Mucosa of descending colon (tissue), 3 donors: Measurements from ENCODE around the gene SYNPO. TPM values are rescaled to one million over a fixed set of nuclear protein-coding genes. Genes with fewer than 3 reads are reported as not detected.

Source experiments
- ATAC-seq: fragments of 200-7000 bp; cut with Tn5 transposase; one replicate; pipeline ENCODE4 v1.9.1; 2020; ENCODE audit warnings: mild to moderate bottlenecking, moderate library complexity
- DNase-seq, 3 donors: peaks; one replicate each; pipeline ENCODE4 v3.0.0-alpha.2; 2020
- H3K36me3 ChIP-seq: fragments of 200-600 bp; one replicate; pipeline ENCODE4 v1.8.0; 2021; ENCODE audit warnings: low read depth, mild to moderate bottlenecking
- H3K4me1 ChIP-seq: fragments of 200-600 bp; one replicate; pipeline ENCODE4 v1.8.0; 2021; ENCODE audit warnings: low read depth, mild to moderate bottlenecking
- H3K4me3 ChIP-seq: fragments of 200-600 bp; one replicate; pipeline ENCODE4 v1.8.0; 2021; ENCODE audit warnings: mild to moderate bottlenecking
- H3K9me3 ChIP-seq: fragments of 200-600 bp; one replicate; pipeline ENCODE4 v1.8.0; 2021; ENCODE audit warnings: mild to moderate bottlenecking
- CTCF ChIP-seq: fragments of 200-600 bp; IDR thresholded peaks from one replicate; pipeline ENCODE4 v1.8.0; 2022; ENCODE audit warnings: antibody characterized with exemption, mild to moderate bottlenecking
- intact Hi-C, 2 donors: fragments of 100-400 bp; cut with DNase I in 1 of 2; cut with micrococcal nuclease in 1 of 2; formaldehyde crosslinking; loops; one replicate each; pipeline versions ENCODE4 v1.11.0 to v1.11.1; 2022; cut with DNase I, micrococcal nuclease
- total RNA-seq, 3 donors: library from RNA; stranded (reverse); fragmentation: NEBNext Ultra II Directional in 2 of 3; extraction: Animal tissue kit (Norgen Biotek cat#: 25700) in 2 of 3; gene quantifications; one replicate each; pipeline versions ENCODE4 v1.2.1 to v1.2.4, GENCODE V29; 2021 to 2023
- donor health status: DM: no; HTN: no; CAD: no; lungs with moderate emphysema.
- donor health status: DM: no; HTN: no; CAD: no.
- donor health status: DM: no; HTN: yes; CAD: no.

SYNPO gene
- total RNA-seq, 3 donors from 2014 or later: 62.9 to 73.6 (median 63.9) TPM

GRCh38 chr5:150645070-150645700, 4.7 kb downstream of the SYNPO start:
- H3K36me3 ChIP-seq: no peaks in the 10 kb centered on the region
- TF ChIP-seq CTCF: no peak
- peak in 1 of 3 donors; percentile 41 for DNase-seq
- H3K9me3 ChIP-seq: no peaks in the 10 kb centered on the region
- intact Hi-C loops: no loop called here
- H3K4me1 ChIP-seq: peaks cover 7% of the 10 kb centered on the region
- ATAC-seq: no peak
- no peak overlapping the region for H3K4me3 ChIP-seq

DNA sequence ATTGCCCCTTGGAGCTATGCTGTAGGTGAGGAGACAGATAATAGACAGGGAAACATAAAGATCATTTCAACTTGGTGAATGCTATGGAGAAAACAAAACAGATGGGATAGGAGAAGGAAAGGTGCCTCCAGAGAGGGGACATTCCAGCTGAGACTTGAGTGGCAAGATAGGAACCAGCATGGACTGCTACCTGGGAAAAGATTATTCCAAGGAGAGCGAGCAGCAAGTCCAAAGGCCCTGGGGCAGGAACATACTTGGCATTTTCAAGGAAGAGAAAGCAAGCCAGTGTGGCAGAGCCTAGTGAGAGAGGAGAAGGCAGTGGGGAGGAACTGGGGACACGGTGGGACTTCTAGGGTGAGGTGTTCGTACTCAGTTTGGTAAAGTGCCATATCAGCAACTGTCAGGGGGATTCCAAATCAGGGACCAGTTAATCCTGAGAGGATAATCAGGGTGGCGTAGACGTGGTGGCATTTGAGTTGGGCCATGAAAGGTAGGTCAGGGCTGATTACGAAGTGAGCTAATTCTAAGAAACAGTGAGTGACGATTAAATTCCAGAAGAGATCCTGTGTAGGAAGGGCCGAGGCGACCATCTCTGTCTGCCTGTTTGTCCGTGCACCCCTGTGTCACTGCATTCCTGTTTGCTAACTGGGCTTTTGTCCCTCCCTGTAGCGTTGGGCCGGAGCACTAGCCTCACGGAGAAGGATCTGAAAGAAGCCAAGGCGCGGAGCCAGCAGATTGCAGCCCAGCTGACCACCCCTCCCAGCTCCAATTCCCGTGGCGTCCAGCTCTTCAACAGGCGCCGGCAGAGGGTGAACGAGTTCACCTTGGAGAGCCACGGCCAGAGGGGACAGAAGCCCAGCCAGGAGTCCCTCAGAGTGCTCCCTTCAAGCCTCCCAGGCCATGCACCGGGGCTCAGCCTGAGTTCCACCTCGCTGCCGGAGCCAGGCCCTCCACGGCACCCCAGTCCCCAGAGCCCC, 7.1 kb downstream of the SYNPO start:
- ATAC-seq: no peak
- no peak for TF ChIP-seq CTCF

GRCh38 chr5:150648294-150649107, 8.0 kb downstream of the SYNPO start:
- no peak overlapping the region for H3K4me3 ChIP-seq
- DNase-seq (no peak), ATAC-seq (no peak)
- no peaks in the 10 kb centered on the region for H3K36me3 ChIP-seq
- no peaks in the 10 kb centered on the region for H3K9me3 ChIP-seq
- intact Hi-C loops: no loop called here
- no peaks in the 10 kb centered on the region for H3K4me1 ChIP-seq
- TF ChIP-seq CTCF: no peak

More for the DNA sequence above, 7.1 kb downstream of the SYNPO start:
- H3K36me3 ChIP-seq: no peaks in the 10 kb centered on the region
- no peak overlapping the region for H3K4me3 ChIP-seq
- DNase-seq: peak in 1 of 3 donors; percentile 31
- H3K4me1 ChIP-seq: peaks cover 6% of the 10 kb centered on the region
- H3K9me3 ChIP-seq: no peaks in the 10 kb centered on the region
- intact Hi-C loops: no loop called here

GRCh38 chr5:150649108-150650020, 8.9 kb downstream of the SYNPO start:
- no peak for TF ChIP-seq CTCF
- no peak for DNase-seq
- Histone ChIP-seq H3K9me3 (no peaks in the 10 kb centered on the region), H3K36me3 (no peaks in the 10 kb centered on the region), H3K4me3 (no peak overlapping the region), H3K4me1 (no peaks in the 10 kb centered on the region)
- intact Hi-C loops: no loop called here
- no peak for ATAC-seq
